Fibroblast of skin of left biceps (primary cell): ENCODE measurements around the gene TSHZ2.
"Not testable (repeated sequence)": the region's sequence is repeated elsewhere in the genome, so short reads cannot be mapped to it uniquely, and the experiment has no call there.

Experiments
- DNase-seq, 2 experiments: peaks; one replicate each; pipeline ENCODE4 v3.0.0-alpha.2; 2013; ENCODE audit warnings: low read depth in 2 of 2

TSHZ2 gene

GRCh38 chr20:53411891-53412290 is 439.7 kb downstream of the TSHZ2 start:
- DNase-seq, result no peak

GRCh38 chr20:53412577-53413185 is 440.5 kb downstream of the TSHZ2 start:
- DNase-seq, result no peak

GRCh38 chr20:53413186-53413631 is 441.1 kb downstream of the TSHZ2 start:
- no peak for DNase-seq

- not testable (repeated sequence) for DNase-seq
Measured at GRCh38 chr20:53413845-53414244, 441.7 kb downstream of the TSHZ2 start.

GRCh38 chr20:53419693-53420460 is 447.7 kb downstream of the TSHZ2 start:
- no peak for DNase-seq

- no peak for DNase-seq
Measured at GRCh38 chr20:53421343-53421742, 449.2 kb downstream of the TSHZ2 start.

- DNase-seq, result no peak
Measured at GRCh38 chr20:53422039-53422438, 449.9 kb downstream of the TSHZ2 start.

GRCh38 chr20:53423587-53424146 is 451.5 kb downstream of the TSHZ2 start:
- no peak for DNase-seq

- no peak for DNase-seq
Measured at GRCh38 chr20:53425481-53425880, 453.3 kb downstream of the TSHZ2 start.

GRCh38 chr20:53425941-53426340 is 453.8 kb downstream of the TSHZ2 start:
- no peak for DNase-seq

GRCh38 chr20:53426766-53427312 is 454.7 kb downstream of the TSHZ2 start:
- DNase-seq, result no peak

GRCh38 chr20:53427951-53428350 is 455.8 kb downstream of the TSHZ2 start:
- DNase-seq, result no peak

- no peak for DNase-seq
Measured at GRCh38 chr20:53428588-53428987, 456.4 kb downstream of the TSHZ2 start.

GRCh38 chr20:53428996-53429395 is 456.8 kb downstream of the TSHZ2 start:
- DNase-seq, result no peak

GRCh38 chr20:53434662-53435061 is 462.5 kb downstream of the TSHZ2 start:
- no peak for DNase-seq

- DNase-seq, result not testable (repeated sequence)
Measured at GRCh38 chr20:53436927-53437326, 464.8 kb downstream of the TSHZ2 start.

GRCh38 chr20:53438368-53438767 is 466.2 kb downstream of the TSHZ2 start:
- DNase-seq, result no peak

- no peak for DNase-seq
Measured at GRCh38 chr20:53439046-53439445, 466.9 kb downstream of the TSHZ2 start.

- no peak for DNase-seq
Measured at GRCh38 chr20:53439616-53440015, 467.5 kb downstream of the TSHZ2 start.

- no peak for DNase-seq
Measured at GRCh38 chr20:53444401-53445149, 472.4 kb downstream of the TSHZ2 start.

- DNase-seq, result peak in 1 of 2 experiments; percentile 3
Measured at GRCh38 chr20:53445321-53445731, 473.2 kb downstream of the TSHZ2 start.

GRCh38 chr20:53445932-53446331 is 473.8 kb downstream of the TSHZ2 start:
- no peak for DNase-seq
